AG04449 (cell line): ENCODE measurements around the gene CD300C.

Experiments
- CTCF ChIA-PET: fragments of 350-600 bp; formaldehyde crosslinking; extraction: SDS; loops from one replicate; lab custom pipeline; 2021; ENCODE audit warnings: antibody characterized with exemption; lab: Yijun Ruan, JAX
- POLR2A ChIA-PET: fragments of 400-600, 350-600 bp; formaldehyde crosslinking; extraction: SDS; loops from one replicate; lab custom pipeline; 2020; ENCODE audit warnings: antibody characterized with exemption, inconsistent platforms; lab: Yijun Ruan, JAX
- DNase-seq: peaks from one replicate; pipeline ENCODE4 v3.0.0-alpha.2; 2010; ENCODE audit warnings: low read depth, low spot score
- H3K4me3 ChIP-seq: 2 replicates; pipeline ENCODE4 v1.5.1; 2011; ENCODE audit warnings: low read depth, mild to moderate bottlenecking, control low read depth, low read length
- CTCF ChIP-seq: IDR thresholded peaks from one replicate; pipeline ENCODE4 v1.5.1; 2011; ENCODE audit warnings: mild to moderate bottlenecking, moderate library complexity, low read length, control low read depth, inconsistent platforms; ENCODE audit not compliant: insufficient read depth; ENCODE audit errors: missing control alignments

Gene CD300C

DNA sequence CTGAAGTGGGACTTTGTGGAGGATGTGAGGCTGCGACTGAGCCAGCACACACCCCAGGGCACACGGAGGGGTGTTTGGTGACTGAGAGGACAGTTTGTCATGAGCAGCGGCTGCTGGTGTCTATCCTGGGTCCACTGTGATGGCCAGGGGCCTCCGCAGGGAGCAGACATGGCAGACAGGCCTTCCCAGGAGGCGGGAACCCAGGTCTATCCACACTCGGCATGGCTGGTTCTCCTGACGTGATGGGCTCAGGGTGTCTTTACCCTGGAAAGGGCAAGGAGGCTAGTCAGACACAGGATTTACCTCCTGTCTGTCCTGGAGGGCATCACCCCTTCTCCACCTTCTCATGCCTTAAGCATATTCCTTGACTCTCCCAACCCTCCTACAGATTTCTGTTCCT, 671 bp upstream of the CD300C start:
- H3K4me3 ChIP-seq = no peak overlapping the region
- ChIA-PET POLR2A (no interaction called here), CTCF (no interaction called here)
- no peak for TF ChIP-seq CTCF
- no peak for DNase-seq

- no peak overlapping the region for H3K4me3 ChIP-seq
- DNase-seq = no peak
- CTCF ChIA-PET = no interaction called here
- no peak for TF ChIP-seq CTCF
- POLR2A ChIA-PET = no interaction called here
Observed at GRCh38 chr17:74544991-74545842, 698 bp downstream of the CD300C start.

GRCh38 chr17:74543891-74544760, 1.8 kb downstream of the CD300C start:
- H3K4me3 ChIP-seq = no peak overlapping the region
- DNase-seq = no peak

DNA sequence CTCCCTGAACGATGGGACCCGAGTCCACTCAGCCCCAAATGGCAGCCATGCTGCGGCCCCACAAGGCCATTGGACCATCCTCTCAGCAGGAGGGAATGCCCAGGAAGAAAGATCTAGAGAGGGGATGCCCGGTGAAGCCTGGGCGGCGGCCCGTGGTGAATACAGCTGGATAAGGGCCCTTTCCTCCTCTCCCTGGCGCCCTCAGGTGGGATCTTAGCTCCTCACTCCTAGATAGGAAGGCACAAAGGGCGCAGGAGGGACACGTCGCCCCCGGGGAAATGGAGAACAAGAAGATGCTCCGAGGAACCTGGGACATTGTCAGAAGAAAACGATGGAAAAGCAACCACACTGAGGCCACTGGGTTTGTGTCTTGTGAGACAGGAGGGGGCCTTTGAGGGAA, 2.5 kb downstream of the CD300C start:
- DNase-seq = no peak
- TF ChIP-seq CTCF = no peak
- POLR2A ChIA-PET = no interaction called here
- no peak overlapping the region for H3K4me3 ChIP-seq
- CTCF ChIA-PET = no interaction called here

More at GRCh38 chr17:74543891-74544760, 1.8 kb downstream of the CD300C start:
- TF ChIP-seq CTCF = no peak
- ChIA-PET POLR2A (no interaction called here), CTCF (no interaction called here)

DNA sequence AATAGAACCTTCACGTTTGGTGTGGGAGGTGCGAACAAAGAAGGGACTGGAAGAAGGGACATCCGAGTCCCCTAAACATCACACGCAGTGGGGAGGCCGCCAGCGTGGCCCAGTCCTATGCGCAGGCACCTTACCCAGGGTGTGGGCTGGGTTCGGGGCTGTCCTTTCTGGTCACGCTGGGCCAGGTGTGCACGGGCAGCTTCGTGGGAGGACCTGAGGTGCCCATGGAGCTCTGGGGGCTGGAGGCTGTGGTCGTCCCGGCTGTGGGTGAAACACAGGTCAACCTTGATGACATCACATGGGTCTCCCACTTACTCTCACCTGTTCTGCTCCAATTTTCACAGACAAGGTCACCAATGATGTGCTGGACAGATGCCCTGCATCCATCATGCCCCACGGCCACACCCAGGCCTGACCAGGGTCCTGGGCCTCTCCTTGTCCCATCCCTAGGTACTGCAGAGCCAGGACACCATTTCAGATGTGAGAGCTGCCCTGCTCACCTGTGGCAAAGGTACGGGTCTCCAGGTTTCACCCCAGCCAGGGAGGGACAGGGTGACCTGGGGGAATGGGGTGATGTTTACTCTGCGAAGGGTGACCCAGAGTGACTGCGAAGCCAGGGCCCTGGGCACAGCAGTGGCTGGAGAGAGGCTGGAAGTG, 3.1 kb downstream of the CD300C start:
- H3K4me3 ChIP-seq = no peak overlapping the region
- POLR2A ChIA-PET = interaction anchor here (0.5 kb wide), 1 partner anchor 27 kb away, joined by 3 read pairs; no protein-coding TSS in a partner anchor
- TF ChIP-seq CTCF = no peak
- CTCF ChIA-PET = no interaction called here
- no peak for DNase-seq
